Esophagus muscularis mucosa (tissue), 3 donors: Measurements from ENCODE around the gene TNRC6C.
"Not testable (repeated sequence)": the region's sequence is repeated elsewhere in the genome, so short reads cannot be mapped to it uniquely, and the experiment has no call there.

Experiments used
- POLR2A ChIP-seq: fragments of 450-650 bp; IDR thresholded peaks from one replicate; pipeline ENCODE4 v1.6.1; 2017; ENCODE audit warnings: antibody characterized with exemption, moderate library complexity, mild to moderate bottlenecking, low read depth
- POLR2AphosphoS5 ChIP-seq, 2 donors: sonication (generic); formaldehyde crosslinking; IDR thresholded peaks; one replicate each; pipeline ENCODE4 v1.6.1; 2017; ENCODE audit warnings: antibody characterized with exemption in 2 of 2
- TF ChIP-seq, protein P1 (sequence below), 3 experiments: fragments of 200-600 bp in 2 of 3; fragments of 450-650 bp in 1 of 3; sonication (generic) in 2 of 3; IDR thresholded peaks; one replicate each; pipeline ENCODE4 v1.5.1; 2017 to 2019; ENCODE audit warnings: antibody characterized with exemption in 3 of 3, mild to moderate bottlenecking in 2 of 3, moderate library complexity in 1 of 3

DNA sequence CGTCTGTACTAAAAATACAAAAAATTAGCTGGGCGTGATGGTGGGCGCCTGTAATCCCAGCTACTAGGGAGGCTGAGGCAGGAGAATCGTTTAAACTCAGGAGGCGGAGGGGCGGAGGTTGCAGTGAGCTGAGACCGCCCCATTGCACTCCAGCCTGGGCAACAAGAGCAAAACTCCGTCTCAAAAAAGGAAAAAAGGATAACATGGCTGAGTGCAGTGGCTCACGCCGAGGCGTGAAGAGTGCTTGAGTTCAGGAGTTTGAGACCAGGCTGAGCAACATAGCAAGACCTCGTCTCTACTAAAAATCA is 181.3 kb downstream of the TNRC6C start:
- TF ChIP-seq POLR2A; POLR2AphosphoS5 (IDR thresholded peaks at IDR 0.05): not testable (repeated sequence)
- TF ChIP-seq, protein P1, sequence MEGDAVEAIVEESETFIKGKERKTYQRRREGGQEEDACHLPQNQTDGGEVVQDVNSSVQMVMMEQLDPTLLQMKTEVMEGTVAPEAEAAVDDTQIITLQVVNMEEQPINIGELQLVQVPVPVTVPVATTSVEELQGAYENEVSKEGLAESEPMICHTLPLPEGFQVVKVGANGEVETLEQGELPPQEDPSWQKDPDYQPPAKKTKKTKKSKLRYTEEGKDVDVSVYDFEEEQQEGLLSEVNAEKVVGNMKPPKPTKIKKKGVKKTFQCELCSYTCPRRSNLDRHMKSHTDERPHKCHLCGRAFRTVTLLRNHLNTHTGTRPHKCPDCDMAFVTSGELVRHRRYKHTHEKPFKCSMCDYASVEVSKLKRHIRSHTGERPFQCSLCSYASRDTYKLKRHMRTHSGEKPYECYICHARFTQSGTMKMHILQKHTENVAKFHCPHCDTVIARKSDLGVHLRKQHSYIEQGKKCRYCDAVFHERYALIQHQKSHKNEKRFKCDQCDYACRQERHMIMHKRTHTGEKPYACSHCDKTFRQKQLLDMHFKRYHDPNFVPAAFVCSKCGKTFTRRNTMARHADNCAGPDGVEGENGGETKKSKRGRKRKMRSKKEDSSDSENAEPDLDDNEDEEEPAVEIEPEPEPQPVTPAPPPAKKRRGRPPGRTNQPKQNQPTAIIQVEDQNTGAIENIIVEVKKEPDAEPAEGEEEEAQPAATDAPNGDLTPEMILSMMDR (IDR thresholded peaks at IDR 0.05), result not testable (repeated sequence)
